Peyer's patch (tissue), 4 donors: ENCODE measurements around the gene N4BP2. TPM values are rescaled to one million over a fixed set of nuclear protein-coding genes. Genes with fewer than 3 reads are reported as not detected.
A peak's percentile ranks its signal among the peaks of the same experiment; 100 is the strongest.

Source experiments
- DNase-seq, 3 donors: peaks; one replicate each; pipeline ENCODE4 v3.0.0-alpha.2; 2017 to 2019
- H3K27ac ChIP-seq, 4 donors: fragments of 200-600 bp; sonication (generic); one replicate each; pipeline ENCODE4 v1.5.1; 2016 to 2019
- H3K27me3 ChIP-seq, 2 donors: fragments of 200-600 bp; sonication (generic); one replicate each; pipeline ENCODE4 v1.5.1; 2019
- H3K36me3 ChIP-seq, 3 donors: fragments of 200-600 bp; sonication (generic); one replicate each; pipeline ENCODE4 v1.5.1; 2016 to 2019
- H3K4me1 ChIP-seq, 4 donors: fragments of 200-600 bp; sonication (generic); one replicate each; pipeline ENCODE4 v1.5.1; 2016 to 2019
- H3K4me3 ChIP-seq, 4 donors: fragments of 200-600 bp; sonication (generic); 1 replicate in 3 of 4; 2 replicates in 1 of 4; pipeline ENCODE4 v1.5.1; 2016 to 2019; ENCODE audit warnings: mild to moderate bottlenecking in 1 of 4
- H3K9me3 ChIP-seq, 4 donors: fragments of 200-600 bp; sonication (generic); one replicate each; pipeline ENCODE4 v1.5.1; 2016 to 2019; ENCODE audit warnings: mild to moderate bottlenecking in 1 of 4
- POLR2A ChIP-seq, 2 donors: fragments of 450-650 bp; IDR thresholded peaks; one replicate each; pipeline ENCODE4 v1.5.1; 2017; ENCODE audit warnings: antibody characterized with exemption in 2 of 2, mild to moderate bottlenecking in 2 of 2, moderate library complexity in 2 of 2
- total RNA-seq, 4 donors: library from RNA; depleted of rRNA; stranded (reverse); fragments of >200 nt; gene quantifications; one replicate each; pipeline ENCODE4 v1.1.0, GENCODE V29; 2016
- TF ChIP-seq, protein P1 (sequence below), 6 experiments: fragments of 450-650 bp in 4 of 6; fragments of 200-600 bp in 2 of 6; sonication (generic) in 1 of 6; IDR thresholded peaks; one replicate each; pipeline ENCODE4 v1.5.1; 2017 to 2019; ENCODE audit warnings: antibody characterized with exemption in 6 of 6, mild to moderate bottlenecking in 3 of 6, moderate library complexity in 1 of 6

N4BP2 gene
- total RNA-seq, 4 donors from 2014 or later: 8.1 to 39.6 (median 10.2) TPM

DNA sequence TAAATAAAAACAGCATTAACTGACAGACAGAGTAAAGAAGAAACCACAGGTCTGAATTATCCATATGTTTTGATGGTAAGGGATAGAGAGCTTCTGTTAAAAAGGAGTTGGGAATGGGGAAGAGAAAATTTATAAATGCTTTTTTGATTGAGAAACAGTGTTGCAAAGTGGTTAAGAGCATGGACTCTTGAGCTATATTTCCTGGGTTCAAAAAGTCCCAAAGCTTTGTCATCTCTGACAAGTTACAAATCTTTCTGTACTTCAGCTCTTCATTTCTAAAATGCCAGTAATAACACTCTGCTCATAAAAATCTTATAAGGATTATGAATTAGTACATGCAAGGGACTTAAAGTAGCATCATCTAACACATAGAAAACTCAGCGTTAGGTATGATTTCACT, 62.2 kb downstream of the N4BP2 start:
- Histone ChIP-seq H3K9me3 (no peaks in the 10 kb centered on the region), H3K27me3 (no peaks in the 10 kb centered on the region), H3K4me3 (no peak overlapping the region), H3K36me3 (no peaks in the 10 kb centered on the region), H3K27ac (no peak overlapping the region), H3K4me1 (no peaks in the 10 kb centered on the region)
- no peak for DNase-seq
- no peak for TF ChIP-seq POLR2A (IDR thresholded peaks at IDR 0.05)
- TF ChIP-seq, protein P1, sequence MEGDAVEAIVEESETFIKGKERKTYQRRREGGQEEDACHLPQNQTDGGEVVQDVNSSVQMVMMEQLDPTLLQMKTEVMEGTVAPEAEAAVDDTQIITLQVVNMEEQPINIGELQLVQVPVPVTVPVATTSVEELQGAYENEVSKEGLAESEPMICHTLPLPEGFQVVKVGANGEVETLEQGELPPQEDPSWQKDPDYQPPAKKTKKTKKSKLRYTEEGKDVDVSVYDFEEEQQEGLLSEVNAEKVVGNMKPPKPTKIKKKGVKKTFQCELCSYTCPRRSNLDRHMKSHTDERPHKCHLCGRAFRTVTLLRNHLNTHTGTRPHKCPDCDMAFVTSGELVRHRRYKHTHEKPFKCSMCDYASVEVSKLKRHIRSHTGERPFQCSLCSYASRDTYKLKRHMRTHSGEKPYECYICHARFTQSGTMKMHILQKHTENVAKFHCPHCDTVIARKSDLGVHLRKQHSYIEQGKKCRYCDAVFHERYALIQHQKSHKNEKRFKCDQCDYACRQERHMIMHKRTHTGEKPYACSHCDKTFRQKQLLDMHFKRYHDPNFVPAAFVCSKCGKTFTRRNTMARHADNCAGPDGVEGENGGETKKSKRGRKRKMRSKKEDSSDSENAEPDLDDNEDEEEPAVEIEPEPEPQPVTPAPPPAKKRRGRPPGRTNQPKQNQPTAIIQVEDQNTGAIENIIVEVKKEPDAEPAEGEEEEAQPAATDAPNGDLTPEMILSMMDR (IDR thresholded peaks at IDR 0.05): no peak

DNA sequence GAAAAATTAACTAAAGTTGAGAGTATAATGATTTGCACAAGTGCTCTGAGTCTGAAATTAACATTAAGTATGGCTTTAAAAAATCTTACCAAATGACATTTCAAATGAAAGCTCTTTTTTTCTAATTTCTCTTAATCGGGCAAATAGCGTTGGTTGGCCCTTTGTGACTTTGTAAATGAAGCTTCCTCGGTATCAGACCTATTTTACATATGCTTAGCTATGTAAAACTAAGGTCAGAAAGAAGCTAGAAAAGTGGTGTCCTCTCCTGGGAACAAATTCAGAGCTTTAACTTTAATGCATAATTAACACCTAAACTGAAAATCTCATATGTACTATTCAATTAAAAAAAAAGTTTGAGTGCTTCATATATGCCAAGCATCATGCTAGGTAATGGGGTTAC, 62.7 kb downstream of the N4BP2 start:
- H3K27me3 ChIP-seq: no peaks in the 10 kb centered on the region
- no peaks in the 10 kb centered on the region for H3K9me3 ChIP-seq
- no peak overlapping the region for H3K4me3 ChIP-seq
- no peak for DNase-seq
- H3K4me1 ChIP-seq: no peaks in the 10 kb centered on the region
- H3K27ac ChIP-seq: no peak overlapping the region
- TF ChIP-seq POLR2A (IDR thresholded peaks at IDR 0.05): no peak
- TF ChIP-seq, protein P1 (IDR thresholded peaks at IDR 0.05): no peak
- no peaks in the 10 kb centered on the region for H3K36me3 ChIP-seq

DNA sequence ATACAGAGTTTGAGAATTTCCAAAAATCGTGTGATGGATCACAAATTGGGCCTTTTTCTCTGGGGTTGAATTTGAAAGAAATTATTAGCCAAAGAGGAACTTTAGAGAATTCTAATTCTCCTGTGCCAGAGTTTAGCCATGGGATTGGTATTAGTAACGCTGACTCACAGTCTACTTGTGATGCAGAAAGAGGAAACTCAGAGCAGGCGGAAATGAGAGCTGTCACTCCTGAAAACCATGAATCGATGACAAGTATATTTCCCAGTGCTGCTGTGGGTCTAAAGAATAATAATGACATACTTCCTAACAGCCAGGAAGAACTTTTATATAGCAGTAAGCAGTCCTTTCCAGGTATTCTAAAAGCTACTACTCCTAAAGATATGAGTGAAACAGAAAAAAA, 64.9 kb downstream of the N4BP2 start:
- no peak for DNase-seq
- H3K27ac ChIP-seq: no peak overlapping the region
- H3K4me3 ChIP-seq: no peak overlapping the region
- H3K27me3 ChIP-seq: no peaks in the 10 kb centered on the region
- H3K9me3 ChIP-seq: no peaks in the 10 kb centered on the region
- TF ChIP-seq, protein P1 (IDR thresholded peaks at IDR 0.05): no peak
- H3K4me1 ChIP-seq: no peaks in the 10 kb centered on the region
- no peaks in the 10 kb centered on the region for H3K36me3 ChIP-seq

DNA sequence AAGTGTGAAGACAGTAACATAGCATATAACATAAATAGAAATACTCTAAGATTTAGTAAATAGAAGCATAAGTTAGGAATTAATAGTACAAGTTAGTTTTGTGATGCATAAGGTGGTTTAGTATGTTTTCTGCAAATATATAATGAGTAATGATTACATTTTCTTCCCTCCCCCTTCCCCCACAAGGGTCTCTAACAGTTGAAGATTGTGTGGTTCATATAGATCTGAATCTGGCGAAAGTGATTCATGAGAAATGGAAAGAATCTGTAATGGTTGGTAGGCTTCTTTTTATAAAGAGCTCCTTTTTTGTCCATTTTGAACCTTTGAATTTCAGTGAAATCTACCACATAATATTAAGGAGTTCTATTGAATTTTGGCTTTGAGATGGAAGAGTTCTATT, 66.3 kb downstream of the N4BP2 start:
- H3K36me3 ChIP-seq: no peaks in the 10 kb centered on the region
- H3K4me3 ChIP-seq: no peak overlapping the region
- no peaks in the 10 kb centered on the region for H3K4me1 ChIP-seq
- no peaks in the 10 kb centered on the region for H3K9me3 ChIP-seq
- no peaks in the 10 kb centered on the region for H3K27me3 ChIP-seq
- no peak for TF ChIP-seq POLR2A (IDR thresholded peaks at IDR 0.05)
- TF ChIP-seq, protein P1 (IDR thresholded peaks at IDR 0.05): no peak
- no peak overlapping the region for H3K27ac ChIP-seq
- DNase-seq: no peak

DNA sequence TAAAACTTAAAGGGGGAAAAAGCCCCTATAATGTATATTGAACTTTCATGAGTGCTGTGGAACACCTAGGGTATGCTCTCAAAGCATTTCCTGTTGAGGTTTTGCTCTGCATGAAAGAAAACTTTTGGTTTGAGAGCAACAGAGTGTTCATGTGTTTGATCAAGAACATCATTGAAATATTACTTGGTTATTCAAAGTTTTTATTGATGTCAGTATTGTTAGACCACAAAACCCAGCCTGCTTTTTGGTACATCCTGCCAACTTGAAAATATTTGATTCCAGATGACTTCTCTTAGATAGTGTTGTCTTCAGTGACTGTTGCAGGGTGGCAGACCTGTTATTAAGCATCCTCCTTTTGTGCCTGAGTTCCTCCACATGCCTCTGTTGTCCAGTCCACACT, 68.0 kb downstream of the N4BP2 start:
- Histone ChIP-seq H3K27me3 (no peaks in the 10 kb centered on the region), H3K4me1 (no peaks in the 10 kb centered on the region), H3K27ac (peak overlapping the region in 3 of 4 donors; percentile 21 to 48 (median 34)), H3K4me3 (no peak overlapping the region), H3K9me3 (no peaks in the 10 kb centered on the region), H3K36me3 (no peaks in the 10 kb centered on the region)
- TF ChIP-seq, protein P1 (IDR thresholded peaks at IDR 0.05): no peak
- no peak for TF ChIP-seq POLR2A (IDR thresholded peaks at IDR 0.05)
- DNase-seq: no peak

DNA sequence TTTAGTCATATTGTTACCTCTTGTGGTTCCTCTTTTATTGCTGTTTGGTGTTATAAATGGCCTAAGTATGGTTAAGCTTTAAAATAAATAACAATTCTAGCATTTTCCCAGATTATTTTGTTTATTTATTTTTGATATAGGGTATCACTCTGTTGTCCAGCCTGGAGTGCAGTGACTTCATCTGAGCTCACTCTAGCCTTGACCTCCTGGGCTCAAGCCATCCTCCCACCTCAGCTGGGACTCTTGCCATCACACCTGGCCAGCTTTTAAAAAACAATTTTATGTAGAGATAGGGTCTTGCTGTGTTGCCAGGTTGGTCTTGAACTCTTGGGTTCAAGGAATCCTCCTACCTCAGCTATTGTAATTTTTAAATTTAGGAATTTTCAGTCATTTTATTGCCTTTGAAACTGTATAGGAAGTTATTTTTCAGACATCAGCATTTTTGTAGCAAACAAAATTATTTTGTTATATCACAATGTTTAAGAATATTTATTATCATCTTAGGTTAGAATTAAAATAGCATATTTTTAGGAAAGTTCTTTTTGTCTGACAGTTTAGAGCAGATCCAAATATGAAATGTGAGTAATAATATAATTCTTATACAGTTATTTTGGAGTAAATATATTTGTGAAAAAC, 73.9 kb downstream of the N4BP2 start:
- H3K4me1 ChIP-seq: no peaks in the 10 kb centered on the region
- H3K27me3 ChIP-seq: no peaks in the 10 kb centered on the region
- TF ChIP-seq, protein P1 (IDR thresholded peaks at IDR 0.05): no peak
- TF ChIP-seq POLR2A (IDR thresholded peaks at IDR 0.05): no peak
- no peaks in the 10 kb centered on the region for H3K9me3 ChIP-seq
- no peak for DNase-seq
- no peak overlapping the region for H3K4me3 ChIP-seq
- H3K36me3 ChIP-seq: peaks cover 0 to 4% (median 0%) of the 10 kb centered on the region in 3 donors
- no peak overlapping the region for H3K27ac ChIP-seq
